Neural cell (in vitro differentiated cells): ENCODE measurements around the gene FKBP14. TPM values are rescaled to one million over a fixed set of nuclear protein-coding genes. Genes with fewer than 3 reads are reported as not detected.

ENCODE experiments used
- H2AFZ ChIP-seq: fragments of 200-600, 300-800 bp; sonication (generic), shearing (Covaris generic); 2 replicates; pipeline ENCODE4 v1.6.0; 2014; ENCODE audit warnings: low read depth, mild to moderate bottlenecking, antibody characterized with exemption, low read length, moderate library complexity
- H3F3A ChIP-seq: fragments of 200-600 bp; shearing (Covaris generic); 2 replicates; pipeline ENCODE4 v1.6.1; 2016; ENCODE audit warnings: mild to moderate bottlenecking, moderate library complexity, mixed read lengths, antibody characterized with exemption, low read length; ENCODE audit not compliant: insufficient read depth, poor library complexity, severe bottlenecking
- H3K27ac ChIP-seq: fragments of 200-600, 300-800 bp; sonication (generic), shearing (Covaris generic); 2 replicates; pipeline ENCODE4 v1.5.1; 2014; ENCODE audit warnings: mild to moderate bottlenecking, low read length, moderate library complexity
- H3K27me3 ChIP-seq: fragments of 300-800, 200-600 bp; sonication (generic), shearing (Covaris generic); 2 replicates; pipeline ENCODE4 v1.6.0; 2014; ENCODE audit warnings: mild to moderate bottlenecking, low read depth, low read length, moderate library complexity; ENCODE audit not compliant: insufficient read depth
- H3K36me3 ChIP-seq: fragments of 300-800, 200-600 bp; sonication (generic), shearing (Covaris generic); 2 replicates; pipeline ENCODE4 v1.5.1; 2014; ENCODE audit warnings: mild to moderate bottlenecking, antibody characterized with exemption, low read length, moderate library complexity; ENCODE audit not compliant: insufficient read depth
- H3K4me2 ChIP-seq: fragments of 300-800, 200-600 bp; sonication (generic), shearing (Covaris generic); 2 replicates; pipeline ENCODE4 v1.6.0; 2014; ENCODE audit warnings: mild to moderate bottlenecking, low read length
- H3K4me3 ChIP-seq: fragments of 300-800, 200-600 bp; sonication (generic), shearing (Covaris generic); 2 replicates; pipeline ENCODE4 v1.5.1; 2014; ENCODE audit warnings: mild to moderate bottlenecking, low read length, moderate library complexity
- H3K79me2 ChIP-seq: fragments of 200-600 bp; shearing (Covaris generic); replicated peaks from 2 replicates; pipeline ENCODE4 v1.6.0; 2014; ENCODE audit warnings: mild to moderate bottlenecking, low read length, moderate library complexity; ENCODE audit not compliant: insufficient read depth
- H3K9ac ChIP-seq: fragments of 300-800, 200-600 bp; sonication (generic), shearing (Covaris generic); 2 replicates; pipeline ENCODE4 v1.6.1; 2016; ENCODE audit warnings: mild to moderate bottlenecking, low read length, mixed read lengths
- H3K9me2 ChIP-seq: fragments of 200-600 bp; shearing (Covaris generic); 2 replicates; pipeline ENCODE4 v1.6.1; 2016; ENCODE audit warnings: mild to moderate bottlenecking, low read length, mixed read lengths; ENCODE audit not compliant: insufficient read depth
- H3K9me3 ChIP-seq: fragments of 200-600, 300-800 bp; sonication (generic), shearing (Covaris generic); 2 replicates; pipeline ENCODE4 v1.6.1; 2016; ENCODE audit warnings: mild to moderate bottlenecking, mixed run types, low read length, moderate library complexity, mixed read lengths
- H4K20me1 ChIP-seq: fragments of 200-600 bp; shearing (Covaris generic); 2 replicates; pipeline ENCODE4 v1.6.1; 2016; ENCODE audit warnings: mild to moderate bottlenecking, mixed run types; ENCODE audit not compliant: insufficient read depth
- EP300 ChIP-seq: fragments of 450-650 bp; conservative IDR thresholded peaks from 2 replicates; pipeline ENCODE4 v1.6.1; 2014; ENCODE audit warnings: antibody characterized with exemption, mild to moderate bottlenecking, moderate library complexity; ENCODE audit not compliant: poor library complexity, severe bottlenecking
- EZH2 ChIP-seq: fragments of 200-600, 300-800 bp; shearing (Covaris generic), sonication (generic); IDR thresholded peaks from 2 replicates; pipeline ENCODE4 v1.6.1; 2014; ENCODE audit warnings: antibody characterized with exemption, low read length, borderline replicate concordance, mild to moderate bottlenecking; ENCODE audit not compliant: insufficient read depth, poor library complexity, severe bottlenecking
- MXI1 ChIP-seq: fragments of 450-650 bp; conservative IDR thresholded peaks from 2 replicates; pipeline ENCODE4 v1.6.1; 2014; ENCODE audit warnings: antibody characterized with exemption, mild to moderate bottlenecking; ENCODE audit not compliant: poor library complexity, severe bottlenecking
- POLR2AphosphoS5 ChIP-seq: IDR thresholded peaks from 2 replicates; pipeline ENCODE4 v1.6.1; 2012
- RAD21 ChIP-seq: fragments of 450-650 bp; conservative IDR thresholded peaks from 2 replicates; pipeline ENCODE4 v1.6.1; 2014; ENCODE audit warnings: antibody characterized with exemption, mild to moderate bottlenecking, moderate library complexity
- SMC3 ChIP-seq: fragments of 450-650 bp; conservative IDR thresholded peaks from 2 replicates; pipeline ENCODE4 v1.6.1; 2014; ENCODE audit warnings: antibody characterized with exemption, mild to moderate bottlenecking, moderate library complexity; ENCODE audit not compliant: poor library complexity
- TAF1 ChIP-seq: IDR thresholded peaks from 2 replicates; pipeline ENCODE4 v1.6.1; 2012; ENCODE audit warnings: low read depth
- polyA plus RNA-seq: library from polyadenylated mRNA; depleted of rRNA; stranded (reverse); fragments of >200 nt; gene quantifications from 2 replicates; pipeline ENCODE4 v1.2.3, GENCODE V29; 2014
- TF ChIP-seq, protein P1 (sequence below): fragments of 450-650 bp; IDR thresholded peaks from 2 replicates; pipeline ENCODE4 v1.5.1; 2014; ENCODE audit warnings: antibody characterized with exemption, mild to moderate bottlenecking, moderate library complexity; ENCODE audit not compliant: poor library complexity, severe bottlenecking
- TF ChIP-seq, protein P2 (sequence below): IDR thresholded peaks from 2 replicates; pipeline ENCODE4 v1.6.1; 2012; ENCODE audit warnings: borderline replicate concordance

Gene FKBP14
- polyA plus RNA-seq, 1 donor from 2014 or later: 36.7 TPM

DNA sequence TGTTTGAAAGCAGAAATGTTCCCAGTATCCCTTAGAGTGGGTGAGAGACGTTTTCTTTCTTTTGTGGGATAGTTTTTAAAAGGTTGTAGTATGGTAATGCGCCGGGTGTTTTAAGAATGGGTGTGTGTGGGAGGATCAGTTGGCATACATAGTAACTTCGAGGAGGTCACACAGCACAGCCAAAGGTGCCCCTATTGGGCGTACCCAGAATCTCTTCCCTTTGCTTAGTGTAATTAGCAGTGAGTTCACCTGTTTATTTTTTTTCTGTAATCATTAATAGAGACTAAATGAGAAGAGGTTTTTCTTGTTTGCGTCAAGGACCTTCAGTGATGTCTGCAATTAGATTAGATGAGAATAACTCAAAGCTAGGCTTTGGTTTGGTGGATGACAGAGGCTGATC is 3.2 kb upstream of the FKBP14 start:
- H3K9ac ChIP-seq: peak overlapping the region; percentile 79
- no peaks in the 10 kb centered on the region for H3K9me3 ChIP-seq
- H3K36me3 ChIP-seq: peaks cover 8% of the 10 kb centered on the region
- no peaks in the 10 kb centered on the region for H3K27me3 ChIP-seq
- no peak overlapping the region for H2AFZ ChIP-seq
- peaks cover 78% of the 10 kb centered on the region for H3K79me2 ChIP-seq
- peaks cover 3% of the 10 kb centered on the region for H4K20me1 ChIP-seq
- no peak for TF ChIP-seq TAF1
- TF ChIP-seq, protein P1, sequence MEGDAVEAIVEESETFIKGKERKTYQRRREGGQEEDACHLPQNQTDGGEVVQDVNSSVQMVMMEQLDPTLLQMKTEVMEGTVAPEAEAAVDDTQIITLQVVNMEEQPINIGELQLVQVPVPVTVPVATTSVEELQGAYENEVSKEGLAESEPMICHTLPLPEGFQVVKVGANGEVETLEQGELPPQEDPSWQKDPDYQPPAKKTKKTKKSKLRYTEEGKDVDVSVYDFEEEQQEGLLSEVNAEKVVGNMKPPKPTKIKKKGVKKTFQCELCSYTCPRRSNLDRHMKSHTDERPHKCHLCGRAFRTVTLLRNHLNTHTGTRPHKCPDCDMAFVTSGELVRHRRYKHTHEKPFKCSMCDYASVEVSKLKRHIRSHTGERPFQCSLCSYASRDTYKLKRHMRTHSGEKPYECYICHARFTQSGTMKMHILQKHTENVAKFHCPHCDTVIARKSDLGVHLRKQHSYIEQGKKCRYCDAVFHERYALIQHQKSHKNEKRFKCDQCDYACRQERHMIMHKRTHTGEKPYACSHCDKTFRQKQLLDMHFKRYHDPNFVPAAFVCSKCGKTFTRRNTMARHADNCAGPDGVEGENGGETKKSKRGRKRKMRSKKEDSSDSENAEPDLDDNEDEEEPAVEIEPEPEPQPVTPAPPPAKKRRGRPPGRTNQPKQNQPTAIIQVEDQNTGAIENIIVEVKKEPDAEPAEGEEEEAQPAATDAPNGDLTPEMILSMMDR: no peak
- H3K4me2 ChIP-seq: peak overlapping the region; percentile 51
- H3K9me2 ChIP-seq: no peaks in the 10 kb centered on the region
- H3F3A ChIP-seq: peaks cover 15% of the 10 kb centered on the region
- H3K4me3 ChIP-seq: peak overlapping the region; percentile 89
- H3K27ac ChIP-seq: peak overlapping the region; percentile 77

DNA sequence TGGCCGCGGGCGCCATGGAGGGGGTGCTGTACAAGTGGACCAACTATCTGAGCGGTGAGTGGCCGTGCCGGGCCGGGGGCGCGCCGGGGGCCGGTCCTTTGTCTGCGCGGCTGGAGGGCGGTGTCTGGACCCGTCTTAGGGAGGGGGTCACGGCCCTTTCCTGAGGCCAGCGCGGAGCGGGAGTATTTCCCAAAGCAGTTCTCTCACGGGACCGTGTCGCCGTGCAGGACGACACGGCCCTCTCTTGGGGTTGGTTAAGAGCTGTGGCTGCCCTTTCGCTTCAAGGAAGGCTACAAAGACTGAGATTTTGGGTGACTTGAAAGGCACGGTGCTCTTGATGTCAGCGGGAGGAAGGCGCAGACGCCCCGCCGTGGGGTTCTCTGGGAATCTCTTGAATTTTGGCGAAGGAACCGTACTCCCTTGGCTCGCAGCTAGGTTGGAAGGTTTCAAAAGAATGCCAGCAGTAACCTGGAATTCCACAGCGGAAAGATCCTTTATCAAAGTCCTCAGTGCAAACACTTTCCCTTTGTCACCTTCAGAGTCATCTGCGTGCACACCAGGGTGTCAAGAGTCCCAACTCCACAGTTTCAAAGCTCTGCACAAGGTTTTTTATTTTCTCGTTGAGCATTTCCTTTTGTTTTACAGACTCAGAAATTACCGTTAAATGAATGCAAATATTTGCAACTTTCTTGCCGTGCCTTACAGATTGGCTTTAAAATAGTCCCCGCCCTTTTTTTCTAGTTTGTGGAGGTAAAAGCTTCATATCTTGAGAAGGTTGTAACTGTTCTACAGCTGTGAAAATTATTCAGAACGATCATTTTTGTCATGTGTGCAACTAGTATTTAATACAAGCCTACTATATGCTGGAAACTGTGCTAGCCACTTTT is 2.5 kb upstream of the FKBP14 start:
- peak overlapping the region; percentile 79 for H3K9ac ChIP-seq
- peak overlapping the region; percentile 77 for H3K27ac ChIP-seq
- H3K27me3 ChIP-seq: no peaks in the 10 kb centered on the region
- no peaks in the 10 kb centered on the region for H3K9me3 ChIP-seq
- H3K4me2 ChIP-seq: peak overlapping the region; percentile 51
- H3K36me3 ChIP-seq: peaks cover 8% of the 10 kb centered on the region
- H3K79me2 ChIP-seq: peaks cover 71% of the 10 kb centered on the region
- peak overlapping the region; percentile 48 for H2AFZ ChIP-seq
- H3K9me2 ChIP-seq: no peaks in the 10 kb centered on the region
- H3K4me3 ChIP-seq: peak overlapping the region; percentile 89
- peaks cover 3% of the 10 kb centered on the region for H4K20me1 ChIP-seq
- TF ChIP-seq EZH2 (no peak), SMC3 (peak; percentile 11), MXI1 (peak; percentile 16), RAD21 (peak; percentile 41)
- peaks cover 15% of the 10 kb centered on the region for H3F3A ChIP-seq

DNA sequence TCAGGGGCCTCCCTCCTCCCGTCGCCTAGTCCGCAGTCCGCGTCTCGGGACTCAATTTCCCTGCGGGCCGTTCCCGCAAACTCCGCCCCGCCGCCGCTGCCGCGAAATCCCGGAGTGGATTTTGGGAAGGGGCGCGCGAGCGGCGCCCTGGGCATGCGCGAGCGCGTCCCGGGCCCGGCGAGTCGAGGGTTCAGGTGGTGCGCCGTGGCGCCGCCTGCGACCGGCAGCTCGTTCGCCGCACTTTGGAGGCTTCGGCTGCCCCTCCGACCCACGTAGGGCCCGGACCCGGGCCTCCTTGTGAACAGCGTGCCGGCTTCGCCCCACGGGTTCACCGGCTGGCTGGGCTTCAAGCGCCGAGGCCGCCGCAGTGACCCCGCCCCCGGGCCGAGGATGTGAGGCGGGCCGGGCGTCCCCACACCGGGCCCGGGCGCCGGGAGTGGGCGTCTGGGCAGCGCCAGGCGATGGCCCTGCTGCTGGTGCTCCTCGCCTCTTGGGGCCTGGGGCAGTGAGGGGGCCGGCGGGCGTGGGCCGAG is 1.8 kb upstream of the FKBP14 start, which contains the start of gene PLEKHA8:
Gene PLEKHA8, plus strand, starts transcription at position 197 of the 533 bp plus-strand sequence. CDS start 351 bp downstream, outside the sequence.
- TF ChIP-seq, protein P1: no peak
- TF ChIP-seq RAD21: peak; percentile 34
- TF ChIP-seq POLR2AphosphoS5: peak; percentile 83
- TF ChIP-seq MXI1: peak; percentile 74
- TF ChIP-seq EP300: peak; percentile 57
- no peak for TF ChIP-seq EZH2
- TF ChIP-seq SMC3: peak; percentile 40
- TF ChIP-seq, protein P2, sequence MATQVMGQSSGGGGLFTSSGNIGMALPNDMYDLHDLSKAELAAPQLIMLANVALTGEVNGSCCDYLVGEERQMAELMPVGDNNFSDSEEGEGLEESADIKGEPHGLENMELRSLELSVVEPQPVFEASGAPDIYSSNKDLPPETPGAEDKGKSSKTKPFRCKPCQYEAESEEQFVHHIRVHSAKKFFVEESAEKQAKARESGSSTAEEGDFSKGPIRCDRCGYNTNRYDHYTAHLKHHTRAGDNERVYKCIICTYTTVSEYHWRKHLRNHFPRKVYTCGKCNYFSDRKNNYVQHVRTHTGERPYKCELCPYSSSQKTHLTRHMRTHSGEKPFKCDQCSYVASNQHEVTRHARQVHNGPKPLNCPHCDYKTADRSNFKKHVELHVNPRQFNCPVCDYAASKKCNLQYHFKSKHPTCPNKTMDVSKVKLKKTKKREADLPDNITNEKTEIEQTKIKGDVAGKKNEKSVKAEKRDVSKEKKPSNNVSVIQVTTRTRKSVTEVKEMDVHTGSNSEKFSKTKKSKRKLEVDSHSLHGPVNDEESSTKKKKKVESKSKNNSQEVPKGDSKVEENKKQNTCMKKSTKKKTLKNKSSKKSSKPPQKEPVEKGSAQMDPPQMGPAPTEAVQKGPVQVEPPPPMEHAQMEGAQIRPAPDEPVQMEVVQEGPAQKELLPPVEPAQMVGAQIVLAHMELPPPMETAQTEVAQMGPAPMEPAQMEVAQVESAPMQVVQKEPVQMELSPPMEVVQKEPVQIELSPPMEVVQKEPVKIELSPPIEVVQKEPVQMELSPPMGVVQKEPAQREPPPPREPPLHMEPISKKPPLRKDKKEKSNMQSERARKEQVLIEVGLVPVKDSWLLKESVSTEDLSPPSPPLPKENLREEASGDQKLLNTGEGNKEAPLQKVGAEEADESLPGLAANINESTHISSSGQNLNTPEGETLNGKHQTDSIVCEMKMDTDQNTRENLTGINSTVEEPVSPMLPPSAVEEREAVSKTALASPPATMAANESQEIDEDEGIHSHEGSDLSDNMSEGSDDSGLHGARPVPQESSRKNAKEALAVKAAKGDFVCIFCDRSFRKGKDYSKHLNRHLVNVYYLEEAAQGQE: no peak
- Histone ChIP-seq H3K9me2 (no peaks in the 10 kb centered on the region), H3F3A (peaks cover 15% of the 10 kb centered on the region), H3K27ac (peak within 1 kb of the TSS; percentile 77), H3K9ac (peak within 1 kb of the TSS; percentile 79), H3K27me3 (no peaks in the 10 kb centered on the region), H3K79me2 (peaks cover 64% of the 10 kb centered on the region), H3K4me3 (peak within 1 kb of the TSS; percentile 89), H3K36me3 (peaks cover 6% of the 10 kb centered on the region), H2AFZ (peak within 1 kb of the TSS; percentile 48), H4K20me1 (peaks cover 3% of the 10 kb centered on the region), H3K9me3 (no peaks in the 10 kb centered on the region), H3K4me2 (peak within 1 kb of the TSS; percentile 95)
